ENCODE data around the gene WDR49.

DNA sequence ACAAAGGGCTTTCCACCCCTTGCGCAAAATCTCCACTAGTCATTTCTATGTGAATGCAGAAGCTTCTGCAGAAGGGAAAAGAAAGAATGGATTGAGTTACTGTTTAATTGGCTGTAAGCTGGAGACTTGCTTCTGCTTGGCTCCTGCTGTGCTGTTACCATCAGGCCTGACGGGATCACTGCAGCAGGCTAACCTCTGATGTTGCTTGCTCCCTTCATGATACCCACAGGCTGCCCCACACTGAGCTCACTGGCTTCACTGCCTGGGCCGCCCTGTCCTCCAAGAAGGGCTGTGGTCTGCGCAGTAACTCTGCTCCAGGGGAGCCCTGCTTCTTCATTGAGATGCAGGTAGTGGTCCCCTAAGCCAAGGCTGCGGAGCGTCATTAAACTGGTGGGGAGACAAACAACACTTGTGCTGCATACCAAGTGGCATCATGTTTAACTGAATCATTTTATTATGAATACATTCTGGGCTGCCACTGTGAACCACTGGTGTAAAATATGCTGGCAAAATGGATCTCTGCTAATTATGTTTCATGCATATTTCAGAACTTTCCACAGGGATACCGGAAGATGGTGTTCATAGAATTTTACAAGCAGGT is 78.6 kb downstream of the WDR49 start:
- no peak for TF ChIP-seq POLR2AphosphoS5 (IDR thresholded peaks at IDR 0.05)
- no peak for TF ChIP-seq POLR2A (IDR thresholded peaks at IDR 0.05)
